Measurements from ENCODE around the gene RBM5. TPM values are rescaled to one million over a fixed set of nuclear protein-coding genes. Genes with fewer than 3 reads are reported as not detected.

Gene RBM5
- total and polyA plus RNA-seq, 2 donors from 2014 or later = 51.0 to 149 TPM

DNA sequence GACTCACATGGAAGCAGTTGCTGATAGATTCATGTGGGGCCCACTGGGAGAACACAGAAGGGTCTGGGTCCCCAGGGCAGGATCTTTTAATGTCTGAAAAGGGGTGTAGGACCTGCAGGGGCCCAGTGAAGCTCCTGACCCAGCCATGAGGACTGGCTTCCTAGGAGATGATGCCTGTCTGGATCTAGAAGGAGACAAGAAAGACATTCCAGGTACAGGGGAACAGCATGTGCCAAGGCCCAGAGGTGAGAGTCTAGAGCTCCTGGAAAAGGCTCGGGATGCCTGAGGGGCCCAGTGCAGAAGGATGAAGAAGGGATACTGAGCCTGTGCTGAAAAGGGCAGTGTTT is 61.7 kb downstream of the RBM5 start:
- intact Hi-C loops (cut with DNase I) = no loop called here
- TF ChIP-seq, protein P1, sequence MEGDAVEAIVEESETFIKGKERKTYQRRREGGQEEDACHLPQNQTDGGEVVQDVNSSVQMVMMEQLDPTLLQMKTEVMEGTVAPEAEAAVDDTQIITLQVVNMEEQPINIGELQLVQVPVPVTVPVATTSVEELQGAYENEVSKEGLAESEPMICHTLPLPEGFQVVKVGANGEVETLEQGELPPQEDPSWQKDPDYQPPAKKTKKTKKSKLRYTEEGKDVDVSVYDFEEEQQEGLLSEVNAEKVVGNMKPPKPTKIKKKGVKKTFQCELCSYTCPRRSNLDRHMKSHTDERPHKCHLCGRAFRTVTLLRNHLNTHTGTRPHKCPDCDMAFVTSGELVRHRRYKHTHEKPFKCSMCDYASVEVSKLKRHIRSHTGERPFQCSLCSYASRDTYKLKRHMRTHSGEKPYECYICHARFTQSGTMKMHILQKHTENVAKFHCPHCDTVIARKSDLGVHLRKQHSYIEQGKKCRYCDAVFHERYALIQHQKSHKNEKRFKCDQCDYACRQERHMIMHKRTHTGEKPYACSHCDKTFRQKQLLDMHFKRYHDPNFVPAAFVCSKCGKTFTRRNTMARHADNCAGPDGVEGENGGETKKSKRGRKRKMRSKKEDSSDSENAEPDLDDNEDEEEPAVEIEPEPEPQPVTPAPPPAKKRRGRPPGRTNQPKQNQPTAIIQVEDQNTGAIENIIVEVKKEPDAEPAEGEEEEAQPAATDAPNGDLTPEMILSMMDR (IDR thresholded peaks at IDR 0.05; ENCODE audit: borderline replicate concordance, extremely low read depth, insufficient read depth) = no peak
- no peaks in the 10 kb centered on the region for H3K27me3 ChIP-seq (ENCODE audit: control insufficient read depth, insufficient read depth, low read length)
- no peak overlapping the region for H3K4me3 ChIP-seq (ENCODE audit: low read length in 3 of 3)
- peak overlapping the region in 1 of 3 donors; percentile 3 for H3K9ac ChIP-seq (ENCODE audit: low read length in 3 of 3)
- no peaks in the 10 kb centered on the region for H3K36me3 ChIP-seq (ENCODE audit: control insufficient read depth in 2 of 3, insufficient read depth in 3 of 3, low read length in 3 of 3)
- FAIRE-seq = no peak
- H3K9me3 ChIP-seq (ENCODE audit: control insufficient read depth in 2 of 3, insufficient read depth in 1 of 3, low read length in 3 of 3) = no peaks in the 10 kb centered on the region
- peaks cover 8 to 18% (median 13%) of the 10 kb centered on the region in 3 donors for H3K4me1 ChIP-seq (ENCODE audit: control insufficient read depth in 2 of 3, insufficient read depth in 2 of 3, low read depth in 1 of 3, low read length in 3 of 3)
- peak overlapping the region; percentile 43 to 78 for H3K27ac ChIP-seq (ENCODE audit: low read depth in 2 of 2, low read length in 2 of 2)
- no peak for DNase-seq

DNA sequence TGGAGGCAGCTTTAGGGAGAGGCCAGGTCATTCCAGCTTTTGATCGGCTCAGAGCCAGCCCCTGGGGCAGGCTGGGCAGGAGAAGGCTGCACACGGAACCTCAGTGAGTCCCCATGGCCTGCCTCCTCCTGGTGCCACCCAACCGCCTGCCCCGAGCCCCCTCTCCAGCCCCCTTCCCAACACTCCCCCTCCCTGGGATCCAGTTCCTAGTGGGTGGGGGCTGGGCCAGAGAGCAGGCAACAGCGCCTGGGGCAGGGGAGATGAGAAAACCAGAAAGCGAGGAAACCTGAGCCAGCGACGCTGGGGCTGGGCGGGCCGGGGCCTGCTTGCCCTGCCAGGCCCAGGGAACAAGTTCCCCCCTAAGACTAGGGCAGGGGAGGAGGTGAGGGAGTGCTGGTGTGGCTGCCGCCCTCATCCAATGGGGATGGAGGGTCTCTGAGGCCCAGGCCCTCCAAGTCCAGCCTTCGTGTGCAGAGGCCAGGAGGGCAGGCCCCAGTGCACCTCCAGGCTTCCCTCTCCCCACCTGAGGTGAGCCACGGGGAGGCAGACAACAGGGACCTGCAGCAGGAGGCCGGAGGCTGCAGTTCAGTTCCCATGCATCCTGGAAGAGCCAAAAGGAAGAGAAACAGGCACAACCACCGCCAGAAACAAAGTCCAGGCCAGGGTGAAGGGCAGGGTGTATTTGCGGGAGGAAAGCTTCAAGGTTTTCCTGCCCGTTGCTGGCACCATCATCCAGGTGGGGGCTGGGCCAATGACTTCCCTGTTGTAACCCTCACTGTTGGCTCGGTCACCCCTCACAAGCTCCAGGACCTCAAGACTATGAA is 62.4 kb downstream of the RBM5 start:
- no peaks in the 10 kb centered on the region for H3K27me3 ChIP-seq (ENCODE audit: control insufficient read depth, insufficient read depth, low read length)
- FAIRE-seq = no peak
- no peaks in the 10 kb centered on the region for H3K36me3 ChIP-seq (ENCODE audit: control insufficient read depth in 2 of 3, insufficient read depth in 3 of 3, low read length in 3 of 3)
- peaks cover 8 to 18% (median 13%) of the 10 kb centered on the region in 3 donors for H3K4me1 ChIP-seq (ENCODE audit: control insufficient read depth in 2 of 3, insufficient read depth in 2 of 3, low read depth in 1 of 3, low read length in 3 of 3)
- peak; percentile 83 to 97 (median 97) for DNase-seq
- peak overlapping the region; percentile 43 to 53 for H3K27ac ChIP-seq (ENCODE audit: low read depth in 2 of 2, low read length in 2 of 2)
- H3K9me3 ChIP-seq (ENCODE audit: control insufficient read depth in 2 of 3, insufficient read depth in 1 of 3, low read length in 3 of 3) = no peaks in the 10 kb centered on the region
- no peak overlapping the region for H3K9ac ChIP-seq (ENCODE audit: low read length in 3 of 3)
- intact Hi-C loops (cut with DNase I) = no loop called here
- H3K4me3 ChIP-seq (ENCODE audit: low read length in 3 of 3) = no peak overlapping the region
- TF ChIP-seq, protein P1 (IDR thresholded peaks at IDR 0.05; ENCODE audit: borderline replicate concordance, extremely low read depth, insufficient read depth) = no peak

DNA sequence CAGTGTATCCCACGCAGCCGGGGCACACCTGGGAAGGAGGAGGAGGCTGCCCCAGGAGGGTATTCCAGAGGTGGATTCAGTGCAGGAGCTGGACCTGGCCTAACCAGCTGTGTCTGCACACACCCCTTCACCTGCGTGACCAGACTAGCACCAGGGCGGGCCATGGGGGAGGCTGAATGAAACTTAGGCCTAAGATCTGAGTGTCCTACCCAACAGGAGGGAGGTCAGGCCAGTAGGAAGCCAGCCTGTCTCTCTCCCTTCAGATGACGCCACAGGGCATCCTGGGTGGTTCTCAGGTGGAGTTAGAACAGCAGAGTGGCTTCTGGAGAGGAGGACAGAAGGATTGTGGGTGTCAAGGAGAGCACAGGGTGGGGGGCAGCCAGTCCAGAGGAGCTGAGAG is 63.0 kb downstream of the RBM5 start:
- H3K27ac ChIP-seq (ENCODE audit: low read depth in 2 of 2, low read length in 2 of 2) = peak overlapping the region; percentile 22 to 57
- H3K4me3 ChIP-seq (ENCODE audit: low read length in 3 of 3) = no peak overlapping the region
- peaks cover 8 to 18% (median 13%) of the 10 kb centered on the region in 3 donors for H3K4me1 ChIP-seq (ENCODE audit: control insufficient read depth in 2 of 3, insufficient read depth in 2 of 3, low read depth in 1 of 3, low read length in 3 of 3)
- intact Hi-C loops (cut with DNase I) = no loop called here
- DNase-seq (no peak), FAIRE-seq (no peak)
- TF ChIP-seq, protein P1 (IDR thresholded peaks at IDR 0.05; ENCODE audit: borderline replicate concordance, extremely low read depth, insufficient read depth) = no peak
- H3K9me3 ChIP-seq (ENCODE audit: control insufficient read depth in 2 of 3, insufficient read depth in 1 of 3, low read length in 3 of 3) = no peaks in the 10 kb centered on the region
- H3K36me3 ChIP-seq (ENCODE audit: control insufficient read depth in 2 of 3, insufficient read depth in 3 of 3, low read length in 3 of 3) = no peaks in the 10 kb centered on the region
- H3K27me3 ChIP-seq (ENCODE audit: control insufficient read depth, insufficient read depth, low read length) = no peaks in the 10 kb centered on the region
- no peak overlapping the region for H3K9ac ChIP-seq (ENCODE audit: low read length in 3 of 3)
